ENCODE results near the gene PDZK1IP1.
"Not testable (repeated sequence)": the region's sequence is repeated elsewhere in the genome, so short reads cannot be mapped to it uniquely, and the experiment has no call there.

Gene PDZK1IP1

GRCh38 chr1:47210666-47211065, 20.8 kb upstream of the PDZK1IP1 start:
- DNase-seq (ENCODE audit: low spot score), result peak; percentile 49
- ChIA-PET POLR2A (ENCODE audit: low non-redundant PET) (no interaction called here), CTCF (no interaction called here)
- TF ChIP-seq CTCF (conservative IDR thresholded peaks at IDR 0.05; ENCODE audit: low read depth), result no peak
- no peak overlapping the region for H3K27ac ChIP-seq

DNA sequence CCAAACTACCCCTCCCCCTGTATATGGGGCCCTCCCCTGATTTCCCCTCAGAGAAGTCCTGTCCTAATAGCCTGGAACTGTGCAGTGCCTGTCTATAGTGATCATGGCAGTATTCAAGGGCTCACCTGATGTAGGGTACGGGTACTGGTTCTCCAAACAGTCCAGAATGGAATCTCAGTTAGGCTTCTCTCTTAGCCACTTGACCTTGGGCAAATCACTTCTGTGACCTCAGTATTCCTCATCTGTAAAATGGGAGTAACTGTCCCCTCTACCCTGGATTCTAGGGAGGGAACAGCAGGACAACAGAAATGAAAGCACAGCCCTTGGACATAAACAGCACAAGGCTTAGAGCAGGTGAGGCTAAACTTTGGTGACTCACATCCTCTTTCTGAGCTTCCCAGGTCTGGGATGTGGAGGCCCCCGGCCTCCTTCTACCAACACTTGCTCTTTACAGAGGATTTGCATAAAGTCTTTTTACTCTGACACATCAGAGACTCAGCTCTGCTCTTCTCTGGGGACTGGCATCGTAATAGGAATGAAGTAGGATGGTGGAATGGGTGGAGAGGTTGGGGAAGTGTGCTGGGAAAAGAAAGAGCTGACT, 20.0 kb upstream of the PDZK1IP1 start:
- TF ChIP-seq CTCF (conservative IDR thresholded peaks at IDR 0.05; ENCODE audit: low read depth), result no peak
- POLR2A ChIA-PET (ENCODE audit: low non-redundant PET), result no interaction called here
- DNase-seq (ENCODE audit: low spot score), result no peak
- CTCF ChIA-PET, result interaction anchor here (0.6 kb wide), 1 partner anchor 869 kb away, joined by 3 read pairs; no protein-coding TSS in a partner anchor
- no peak overlapping the region for H3K27ac ChIP-seq

- ChIA-PET CTCF (interaction anchor here (0.6 kb wide), 1 partner anchor 868 kb away, joined by 3 read pairs; no protein-coding TSS in a partner anchor), POLR2A (ENCODE audit: low non-redundant PET) (no interaction called here)
- TF ChIP-seq CTCF (conservative IDR thresholded peaks at IDR 0.05; ENCODE audit: low read depth), result no peak
- H3K27ac ChIP-seq, result no peak overlapping the region
- DNase-seq (ENCODE audit: low spot score), result no peak
These were observed 19.3 kb upstream of the PDZK1IP1 start for GRCh38 chr1:47209091-47209490.

DNA sequence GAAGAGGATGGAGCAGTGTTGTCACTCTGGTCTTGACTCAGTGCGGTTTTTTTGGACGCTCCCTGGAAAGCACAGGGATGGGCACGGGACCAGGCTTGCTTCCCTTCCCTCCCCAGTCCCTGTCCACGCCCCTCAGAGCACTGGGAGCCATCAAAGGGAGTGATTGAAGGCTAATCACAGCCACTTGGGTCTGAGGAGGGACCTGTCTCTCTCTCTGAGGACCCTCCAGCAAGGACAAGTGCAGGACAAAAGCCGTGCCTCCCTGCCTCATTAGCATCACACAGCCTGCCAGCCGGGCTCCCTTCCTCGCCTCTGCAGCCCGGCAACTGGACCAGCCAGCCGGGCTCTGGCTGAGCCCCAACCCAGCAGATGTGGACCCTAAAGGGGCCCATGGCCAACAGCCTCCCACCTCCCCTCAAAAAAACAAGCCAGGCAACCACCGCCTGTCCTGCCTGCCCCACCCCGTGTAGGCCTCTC, 18.6 kb upstream of the PDZK1IP1 start:
- TF ChIP-seq CTCF (conservative IDR thresholded peaks at IDR 0.05; ENCODE audit: low read depth), result no peak
- no peak overlapping the region for H3K27ac ChIP-seq
- ChIA-PET POLR2A (ENCODE audit: low non-redundant PET) (no interaction called here), CTCF (interaction anchor here (0.6 to 1.4 kb wide), 2 partner anchors 16 to 136 kb away, joined by 4 to 8 read pairs; no protein-coding TSS in a partner anchor)
- DNase-seq (ENCODE audit: low spot score), result no peak

GRCh38 chr1:47207803-47208373, 18.1 kb upstream of the PDZK1IP1 start:
- ChIA-PET POLR2A (ENCODE audit: low non-redundant PET) (no interaction called here), CTCF (interaction anchor here (0.6 to 1.4 kb wide), 2 partner anchors 15 to 136 kb away, joined by 4 to 8 read pairs; no protein-coding TSS in a partner anchor)
- no peak for DNase-seq (ENCODE audit: low spot score)
- TF ChIP-seq CTCF (conservative IDR thresholded peaks at IDR 0.05; ENCODE audit: low read depth), result no peak
- H3K27ac ChIP-seq, result no peak overlapping the region

- ChIA-PET POLR2A (ENCODE audit: low non-redundant PET) (no interaction called here), CTCF (interaction anchor here (1.4 kb wide), 1 partner anchor 12 kb away, joined by 4 read pairs; no protein-coding TSS in a partner anchor)
- no peak overlapping the region for H3K27ac ChIP-seq
- no peak for DNase-seq (ENCODE audit: low spot score)
- no peak for TF ChIP-seq CTCF (conservative IDR thresholded peaks at IDR 0.05; ENCODE audit: low read depth)
These were observed 16.1 kb upstream of the PDZK1IP1 start for GRCh38 chr1:47205918-47206317.

DNA sequence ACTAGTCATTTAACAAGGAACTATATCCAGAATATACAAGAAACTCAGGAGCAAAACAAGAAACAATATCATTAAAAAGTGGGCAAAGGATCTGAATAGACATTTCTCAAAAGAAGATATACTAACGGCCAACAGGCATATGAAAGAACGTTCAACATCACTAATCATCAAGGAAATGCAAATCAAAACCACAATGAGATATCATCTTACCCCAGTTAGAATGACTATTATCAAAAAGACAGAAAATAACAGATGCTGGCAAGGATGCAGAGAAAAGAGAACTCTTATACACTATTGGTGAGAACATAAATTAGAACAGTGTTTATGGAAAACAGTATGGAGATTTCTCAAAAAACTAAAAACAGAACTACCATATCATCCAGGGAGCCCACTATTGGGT, 13.7 kb upstream of the PDZK1IP1 start:
- H3K27ac ChIP-seq; DNase-seq (ENCODE audit: low spot score); CTCF ChIA-PET; POLR2A ChIA-PET (ENCODE audit: low non-redundant PET): not testable (repeated sequence)

Data from RWPE1 (cell line).